Mesenchymal stem cell (in vitro differentiated cells and primary cell): ENCODE results near the gene KIF26A.

Experiments used
- DNase-seq: peaks from one replicate; pipeline ENCODE4 v3.0.0-alpha.2; 2013
- H2AFZ ChIP-seq: one replicate; pipeline ENCODE4 v1.6.1; 2013; ENCODE audit warnings: low read depth, mild to moderate bottlenecking, control low read depth, inconsistent platforms, low read length, moderate library complexity
- H2AK5ac ChIP-seq: 2 replicates; pipeline ENCODE4 v1.6.1; 2013; ENCODE audit warnings: low read length, moderate library complexity, mild to moderate bottlenecking, inconsistent platforms; ENCODE audit not compliant: severe bottlenecking
- H2BK120ac ChIP-seq: one replicate; pipeline ENCODE4 v1.6.1; 2013; ENCODE audit warnings: low read depth, mild to moderate bottlenecking, inconsistent platforms, low read length, moderate library complexity
- H2BK12ac ChIP-seq, 2 experiments: one replicate each; pipeline ENCODE4 v1.6.1; 2013; ENCODE audit warnings: inconsistent platforms in 2 of 2, low read length in 2 of 2, mild to moderate bottlenecking in 2 of 2, moderate library complexity in 2 of 2, control low read depth in 1 of 2
- H2BK15ac ChIP-seq: one replicate; pipeline ENCODE4 v1.6.1; 2013; ENCODE audit warnings: mild to moderate bottlenecking, low read depth, inconsistent platforms; ENCODE audit not compliant: poor library complexity, severe bottlenecking
- H2BK5ac ChIP-seq: 2 replicates; pipeline ENCODE4 v1.6.1; 2013; ENCODE audit warnings: low read depth, mild to moderate bottlenecking, low read length, control low read depth, inconsistent platforms; ENCODE audit not compliant: poor library complexity, severe bottlenecking
- H3K14ac ChIP-seq, 2 experiments: one replicate each; pipeline ENCODE4 v1.6.1; 2013; ENCODE audit warnings: inconsistent platforms in 2 of 2, low read length in 2 of 2, control low read depth in 1 of 2, mild to moderate bottlenecking in 1 of 2, moderate library complexity in 1 of 2
- H3K18ac ChIP-seq, 2 experiments: one replicate each; pipeline ENCODE4 v1.6.1; 2013; ENCODE audit warnings: inconsistent platforms in 2 of 2, low read length in 2 of 2, control low read depth in 1 of 2, low read depth in 1 of 2, mild to moderate bottlenecking in 1 of 2
- H3K23ac ChIP-seq, 2 experiments: one replicate each; pipeline ENCODE4 v1.6.1; 2013; ENCODE audit warnings: inconsistent platforms in 2 of 2, low read length in 2 of 2, mild to moderate bottlenecking in 2 of 2, moderate library complexity in 2 of 2, control low read depth in 1 of 2
- H3K27ac ChIP-seq: 2 replicates; pipeline ENCODE4 v1.5.1; 2013; ENCODE audit warnings: mild to moderate bottlenecking, moderate library complexity, low read length, control low read depth, inconsistent platforms; ENCODE audit not compliant: poor library complexity, severe bottlenecking
- H3K27me3 ChIP-seq, 2 experiments: 2 replicates each; pipeline versions ENCODE4 v1.6.1 to v1.7.0; 2013; ENCODE audit warnings: low read length in 2 of 2, mild to moderate bottlenecking in 2 of 2, moderate library complexity in 2 of 2, control low read depth in 1 of 2, inconsistent platforms in 1 of 2; ENCODE audit not compliant: control insufficient read depth in 1 of 2, insufficient read depth in 1 of 2
- H3K36me3 ChIP-seq, 2 experiments: 2 replicates each; pipeline versions ENCODE4 v1.6.1 to v1.7.0; 2013; ENCODE audit warnings: low read length in 2 of 2, control low read depth in 1 of 2, inconsistent platforms in 1 of 2, low read depth in 1 of 2, mild to moderate bottlenecking in 1 of 2; ENCODE audit not compliant: insufficient read depth in 2 of 2, control insufficient read depth in 1 of 2
- H3K4ac ChIP-seq, 2 experiments: one replicate each; pipeline ENCODE4 v1.6.1; 2013; ENCODE audit warnings: inconsistent platforms in 2 of 2, low read length in 2 of 2, mild to moderate bottlenecking in 2 of 2, moderate library complexity in 2 of 2, control low read depth in 1 of 2, low read depth in 1 of 2
- H3K4me1 ChIP-seq: 2 replicates; pipeline ENCODE4 v1.6.1; 2013; ENCODE audit warnings: low read depth, low read length, control low read depth; ENCODE audit not compliant: control insufficient read depth, insufficient read depth
- H3K4me2 ChIP-seq: 2 replicates; pipeline ENCODE4 v1.6.1; 2013; ENCODE audit warnings: low read length, mild to moderate bottlenecking, inconsistent platforms; ENCODE audit not compliant: poor library complexity, severe bottlenecking
- H3K4me3 ChIP-seq, 2 experiments: 2 replicates each; pipeline versions ENCODE4 v1.5.1 to v1.7.0; 2013; ENCODE audit warnings: low read length in 2 of 2, mild to moderate bottlenecking in 2 of 2, control low read depth in 1 of 2, low read depth in 1 of 2; ENCODE audit not compliant: insufficient read depth in 1 of 2
- H3K79me1 ChIP-seq: replicated peaks from 2 replicates; pipeline ENCODE4 v1.6.1; 2013; ENCODE audit warnings: mild to moderate bottlenecking, control low read depth, low read length, inconsistent platforms; ENCODE audit not compliant: poor library complexity, severe bottlenecking
- H3K9ac ChIP-seq: 2 replicates; pipeline ENCODE4 v1.7.0; 2013; ENCODE audit warnings: mild to moderate bottlenecking, low read length, moderate library complexity
- H3K9me3 ChIP-seq: 2 replicates; pipeline ENCODE4 v1.7.0; 2013; ENCODE audit warnings: mild to moderate bottlenecking, low read length; ENCODE audit not compliant: control insufficient read depth
- H4K8ac ChIP-seq: one replicate; pipeline ENCODE4 v1.6.1; 2013; ENCODE audit warnings: inconsistent platforms, mild to moderate bottlenecking, low read length, moderate library complexity
- H4K91ac ChIP-seq: one replicate; pipeline ENCODE4 v1.6.1; 2013; ENCODE audit warnings: mild to moderate bottlenecking, low read length, inconsistent platforms
- WGBS: methylation state at CpG from one replicate; pipeline ENCODE4 v1.1.7; 2013; ENCODE audit warnings: mixed read lengths; 5-methylcytosine and 5-hydroxymethylcytosine counted together

KIF26A gene

DNA sequence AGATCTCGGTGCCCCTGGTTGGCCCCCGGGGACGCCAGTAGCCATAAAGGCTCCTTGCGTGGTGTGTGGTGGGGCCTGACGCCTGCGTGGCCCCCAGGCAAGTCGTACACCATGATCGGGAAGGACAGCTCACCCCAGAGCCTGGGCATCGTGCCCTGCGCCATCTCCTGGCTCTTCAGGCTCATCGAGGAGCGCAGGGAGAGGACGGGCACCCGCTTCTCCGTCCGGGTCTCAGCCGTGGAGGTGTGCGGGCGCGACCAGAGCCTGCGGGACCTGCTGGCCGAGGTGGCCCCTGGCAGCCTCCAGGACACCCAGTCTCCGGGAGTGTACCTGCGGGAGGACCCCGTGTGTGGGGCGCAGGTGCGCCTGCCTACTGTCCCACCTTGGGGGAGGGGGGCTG is 34.5 kb downstream of the KIF26A start:
- H2BK15ac ChIP-seq, result no peak overlapping the region
- H4K8ac ChIP-seq, result no peak overlapping the region
- no peak overlapping the region for H2AFZ ChIP-seq
- no peaks in the 10 kb centered on the region for H3K79me1 ChIP-seq
- no peak overlapping the region for H3K14ac ChIP-seq
- no peaks in the 10 kb centered on the region for H3K4me1 ChIP-seq
- DNase-seq, result no peak
- no peak overlapping the region for H4K91ac ChIP-seq
- H3K9ac ChIP-seq, result no peak overlapping the region
- H3K23ac ChIP-seq, result no peak overlapping the region
- H2AK5ac ChIP-seq, result no peak overlapping the region
- 97% methylated on average over 27 of the region's 27 CpGs for WGBS
- H2BK12ac ChIP-seq, result no peak overlapping the region
- H3K36me3 ChIP-seq, result no peaks in the 10 kb centered on the region
- no peak overlapping the region for H3K18ac ChIP-seq
- H3K27ac ChIP-seq, result no peak overlapping the region
- no peak overlapping the region for H2BK5ac ChIP-seq
- H3K27me3 ChIP-seq, result peaks cover 0 to 5% of the 10 kb centered on the region in 2 experiments
- H3K4me3 ChIP-seq, result no peak overlapping the region
- H2BK120ac ChIP-seq, result no peak overlapping the region
- H3K9me3 ChIP-seq, result no peaks in the 10 kb centered on the region
- H3K4me2 ChIP-seq, result no peak overlapping the region
- H3K4ac ChIP-seq, result no peak overlapping the region

DNA sequence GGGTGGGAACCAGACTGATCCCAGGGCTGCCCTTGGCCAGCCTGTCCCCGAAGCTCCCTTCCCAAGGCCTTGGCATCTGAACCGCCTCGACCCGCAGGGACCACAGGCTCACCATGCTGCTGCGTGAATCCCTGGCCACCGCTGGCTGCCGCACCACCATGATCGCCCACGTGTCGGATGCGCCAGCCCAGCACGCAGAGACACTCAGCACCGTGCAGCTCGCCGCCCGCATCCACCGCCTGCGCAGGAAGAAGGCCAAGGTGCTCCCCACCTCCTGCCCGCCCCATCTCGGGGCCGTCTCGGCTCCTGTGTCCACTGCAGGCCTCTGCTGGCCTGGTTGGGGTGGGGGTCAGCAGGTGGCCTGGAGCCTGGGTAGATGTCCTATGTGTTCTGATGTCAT is 35.7 kb downstream of the KIF26A start:
- H3K79me1 ChIP-seq, result no peaks in the 10 kb centered on the region
- no peak overlapping the region for H3K23ac ChIP-seq
- no peak for DNase-seq

DNA sequence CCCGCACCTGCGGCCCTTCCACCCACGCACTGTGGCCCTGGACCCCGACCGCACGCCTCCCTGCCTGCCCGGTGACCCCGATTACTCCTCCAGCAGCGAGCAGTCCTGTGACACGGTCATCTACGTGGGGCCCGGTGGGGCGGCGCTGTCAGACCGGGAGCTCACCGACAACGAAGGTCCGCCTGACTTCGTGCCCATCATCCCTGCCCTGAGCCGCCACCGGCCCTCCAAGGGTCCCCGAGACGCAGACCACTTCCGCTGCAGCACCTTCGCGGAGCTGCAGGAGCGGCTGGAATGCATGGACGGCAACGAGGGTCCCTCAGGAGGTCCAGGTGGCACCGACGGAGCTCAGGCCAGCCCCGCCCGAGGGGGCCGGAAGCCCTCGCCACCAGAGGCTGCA is 36.7 kb downstream of the KIF26A start:
- no peak overlapping the region for H2BK120ac ChIP-seq
- no peaks in the 10 kb centered on the region for H3K79me1 ChIP-seq
- no peak overlapping the region for H3K23ac ChIP-seq
- no peaks in the 10 kb centered on the region for H3K9me3 ChIP-seq
- no peak overlapping the region for H2AK5ac ChIP-seq
- no peak overlapping the region for H3K18ac ChIP-seq
- H3K9ac ChIP-seq, result no peak overlapping the region
- no peak overlapping the region for H3K27ac ChIP-seq
- no peak overlapping the region for H2AFZ ChIP-seq
- peaks cover 0 to 3% of the 10 kb centered on the region in 2 experiments for H3K36me3 ChIP-seq
- H3K14ac ChIP-seq, result no peak overlapping the region
- peaks cover 0 to 5% of the 10 kb centered on the region in 2 experiments for H3K27me3 ChIP-seq
- no peak overlapping the region for H3K4ac ChIP-seq
- H3K4me3 ChIP-seq, result no peak overlapping the region
- H2BK5ac ChIP-seq, result no peak overlapping the region
- H3K4me2 ChIP-seq, result no peak overlapping the region
- H3K4me1 ChIP-seq, result no peaks in the 10 kb centered on the region
- no peak overlapping the region for H4K8ac ChIP-seq
- H2BK15ac ChIP-seq, result no peak overlapping the region
- no peak overlapping the region for H4K91ac ChIP-seq
- WGBS, result 95% methylated on average over 35 of the region's 35 CpGs
- H2BK12ac ChIP-seq, result no peak overlapping the region
- DNase-seq, result no peak

More for the DNA sequence above, 35.7 kb downstream of the KIF26A start:
- H3K14ac ChIP-seq, result peak overlapping the region in 1 of 2 experiments; percentile 26
- H2BK120ac ChIP-seq, result no peak overlapping the region
- no peak overlapping the region for H3K9ac ChIP-seq
- no peak overlapping the region for H2AFZ ChIP-seq
- H4K8ac ChIP-seq, result no peak overlapping the region
- H3K36me3 ChIP-seq, result peaks cover 0 to 2% of the 10 kb centered on the region in 2 experiments
- no peaks in the 10 kb centered on the region for H3K9me3 ChIP-seq
- H3K27ac ChIP-seq, result no peak overlapping the region
- no peak overlapping the region for H3K4me3 ChIP-seq
- H3K27me3 ChIP-seq, result peaks cover 0 to 5% of the 10 kb centered on the region in 2 experiments
- no peak overlapping the region for H2BK12ac ChIP-seq
- no peak overlapping the region for H3K18ac ChIP-seq
- no peak overlapping the region for H4K91ac ChIP-seq
- no peak overlapping the region for H3K4me2 ChIP-seq
- no peak overlapping the region for H2AK5ac ChIP-seq
- WGBS, result 99% methylated on average over 15 of the region's 22 CpGs
- no peak overlapping the region for H2BK15ac ChIP-seq
- H3K4me1 ChIP-seq, result no peaks in the 10 kb centered on the region
- no peak overlapping the region for H2BK5ac ChIP-seq
- H3K4ac ChIP-seq, result no peak overlapping the region

DNA sequence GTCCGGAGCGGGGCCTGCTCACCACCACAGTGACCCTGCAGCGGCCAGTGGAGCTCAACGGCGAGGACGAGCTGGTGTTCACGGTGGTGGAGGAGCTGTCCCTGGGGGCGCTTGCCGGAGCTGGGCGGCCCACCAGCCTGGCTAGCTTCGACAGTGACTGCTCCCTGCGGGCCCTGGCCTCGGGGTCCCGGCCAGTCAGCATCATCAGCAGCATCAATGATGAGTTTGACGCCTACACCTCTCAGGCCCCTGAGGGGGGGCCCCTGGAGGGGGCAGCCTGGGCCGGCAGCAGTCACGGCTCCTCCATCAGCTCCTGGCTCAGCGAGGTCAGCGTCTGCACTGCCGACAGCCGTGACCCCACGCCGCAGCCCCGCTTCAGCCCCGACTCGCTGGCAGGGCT is 37.4 kb downstream of the KIF26A start:
- no peak overlapping the region for H2AK5ac ChIP-seq

More for the DNA sequence above, 37.4 kb downstream of the KIF26A start:
- H3K18ac ChIP-seq, result no peak overlapping the region
- 93% methylated on average over 23 of the region's 26 CpGs for WGBS
- no peak overlapping the region for H2BK15ac ChIP-seq
- H2BK5ac ChIP-seq, result no peak overlapping the region
- no peak overlapping the region for H2AFZ ChIP-seq
- no peak overlapping the region for H3K27ac ChIP-seq
- H3K9me3 ChIP-seq, result no peaks in the 10 kb centered on the region
- H3K27me3 ChIP-seq, result peaks cover 0 to under 1% of the 10 kb centered on the region in 2 experiments
- no peak overlapping the region for H3K23ac ChIP-seq
- no peaks in the 10 kb centered on the region for H3K4me1 ChIP-seq
- H2BK12ac ChIP-seq, result no peak overlapping the region
- no peak overlapping the region for H4K8ac ChIP-seq
- no peak for DNase-seq
- H3K79me1 ChIP-seq, result no peaks in the 10 kb centered on the region
- H3K36me3 ChIP-seq, result peaks cover 0 to 3% of the 10 kb centered on the region in 2 experiments
- H2BK120ac ChIP-seq, result no peak overlapping the region
- H3K4me2 ChIP-seq, result no peak overlapping the region
- H3K4ac ChIP-seq, result no peak overlapping the region
- H3K14ac ChIP-seq, result no peak overlapping the region
- no peak overlapping the region for H4K91ac ChIP-seq
- no peak overlapping the region for H3K4me3 ChIP-seq
- H3K9ac ChIP-seq, result no peak overlapping the region
